Measurements from ENCODE around the gene TYW1B. TPM values are rescaled to one million over a fixed set of nuclear protein-coding genes. Genes with fewer than 3 reads are reported as not detected.
"Not testable (repeated sequence)": the region's sequence is repeated elsewhere in the genome, so short reads cannot be mapped to it uniquely, and the experiment has no call there.

The TYW1B gene

GRCh38 chr7:72536038-72536437, 292.0 kb downstream of the TYW1B start:
- not testable (repeated sequence) for H2BK120ac ChIP-seq (ENCODE audit: low read depth, low read length); H3K4me3 ChIP-seq (ENCODE audit: insufficient read depth in 1 of 2, low read depth in 1 of 2, low read length in 2 of 2); H2AFZ ChIP-seq (ENCODE audit: low read depth, low read length); H2AK5ac ChIP-seq (ENCODE audit: low read length, severe bottlenecking); H3K79me1 ChIP-seq (replicated peaks; ENCODE audit: low read length, poor library complexity, severe bottlenecking); H3K4ac ChIP-seq (ENCODE audit: low read depth in 1 of 2, low read length in 2 of 2); H3K27me3 ChIP-seq (ENCODE audit: control insufficient read depth in 1 of 2, insufficient read depth in 1 of 2, low read length in 2 of 2); H4K8ac ChIP-seq (ENCODE audit: low read length); H3K4me2 ChIP-seq (ENCODE audit: low read length, poor library complexity, severe bottlenecking); H3K18ac ChIP-seq (ENCODE audit: low read depth in 1 of 2, low read length in 2 of 2); H2BK5ac ChIP-seq (ENCODE audit: low read depth, low read length, poor library complexity, severe bottlenecking); H3K27ac ChIP-seq (ENCODE audit: low read length, poor library complexity, severe bottlenecking); H3K14ac ChIP-seq (ENCODE audit: low read length in 2 of 2); H3K4me1 ChIP-seq (ENCODE audit: control insufficient read depth, insufficient read depth, low read depth, low read length); H2BK15ac ChIP-seq (ENCODE audit: low read depth, poor library complexity, severe bottlenecking); H3K23ac ChIP-seq (ENCODE audit: low read length in 2 of 2); H4K91ac ChIP-seq (ENCODE audit: low read length); H3K36me3 ChIP-seq (ENCODE audit: control insufficient read depth in 1 of 2, insufficient read depth in 2 of 2, low read depth in 1 of 2, low read length in 2 of 2); H2BK12ac ChIP-seq (ENCODE audit: low read length in 2 of 2); H3K9ac ChIP-seq (ENCODE audit: low read length); DNase-seq; H3K9me3 ChIP-seq (ENCODE audit: control insufficient read depth, low read length)
- WGBS = 20% methylated on average over 1 of the region's 2 CpGs

GRCh38 chr7:72531048-72531447, 297.0 kb downstream of the TYW1B start:
- not testable (repeated sequence) for H4K8ac ChIP-seq (ENCODE audit: low read length); H3K4me3 ChIP-seq (ENCODE audit: insufficient read depth in 1 of 2, low read depth in 1 of 2, low read length in 2 of 2); H2BK15ac ChIP-seq (ENCODE audit: low read depth, poor library complexity, severe bottlenecking); H3K23ac ChIP-seq (ENCODE audit: low read length in 2 of 2); H2BK120ac ChIP-seq (ENCODE audit: low read depth, low read length); H2BK5ac ChIP-seq (ENCODE audit: low read depth, low read length, poor library complexity, severe bottlenecking); H3K4me2 ChIP-seq (ENCODE audit: low read length, poor library complexity, severe bottlenecking); H2AK5ac ChIP-seq (ENCODE audit: low read length, severe bottlenecking); H2BK12ac ChIP-seq (ENCODE audit: low read length in 2 of 2); DNase-seq; H3K79me1 ChIP-seq (replicated peaks; ENCODE audit: low read length, poor library complexity, severe bottlenecking); H3K4me1 ChIP-seq (ENCODE audit: control insufficient read depth, insufficient read depth, low read depth, low read length); H3K14ac ChIP-seq (ENCODE audit: low read length in 2 of 2); H3K27me3 ChIP-seq (ENCODE audit: control insufficient read depth in 1 of 2, insufficient read depth in 1 of 2, low read length in 2 of 2); H3K18ac ChIP-seq (ENCODE audit: low read depth in 1 of 2, low read length in 2 of 2); H3K9me3 ChIP-seq (ENCODE audit: control insufficient read depth, low read length); H3K27ac ChIP-seq (ENCODE audit: low read length, poor library complexity, severe bottlenecking); H3K36me3 ChIP-seq (ENCODE audit: control insufficient read depth in 1 of 2, insufficient read depth in 2 of 2, low read depth in 1 of 2, low read length in 2 of 2); H3K9ac ChIP-seq (ENCODE audit: low read length); H4K91ac ChIP-seq (ENCODE audit: low read length); H3K4ac ChIP-seq (ENCODE audit: low read depth in 1 of 2, low read length in 2 of 2); H2AFZ ChIP-seq (ENCODE audit: low read depth, low read length)
- no CpG with 5 or more reads among the region's 3 CpGs for WGBS

Small RNA genes lying within 50 kb of the gene (small RNA-seq; reads per million reads assigned to genes)
- gene AC211469.2 (ENCODE audit: low read depth) (not detected), gene MIR4650-2 (ENCODE audit: low read depth) (not detected), gene RN7SL377P (ENCODE audit: low read depth) (not detected), gene RN7SL625P (ENCODE audit: low read depth) (not detected)
